IMR-90 (cell line): ENCODE data around the gene GSE1. TPM values are rescaled to one million over a fixed set of nuclear protein-coding genes. Genes with fewer than 3 reads are reported as not detected.

ENCODE experiments used
- ATAC-seq: fragments of 200-7000 bp; cut with Tn5 transposase; 2 replicates; pipeline ENCODE4 v1.9.1; 2020; ENCODE audit warnings: low read depth, mild to moderate bottlenecking, moderate library complexity
- BruUV-seq: library from RNA; stranded (reverse); fragments of 400-500 nt; replicated peaks from 2 replicates; lab custom pipeline; 2021; lab: Mats Ljungman, UMichigan
- CTCF ChIA-PET: fragments of 300-600 bp; formaldehyde crosslinking; extraction: SDS; loops from one replicate; lab custom pipeline; 2021; ENCODE audit warnings: antibody characterized with exemption; lab: Yijun Ruan, JAX
- POLR2A ChIA-PET: fragments of 300-600 bp; sonication (Branson Sonifier 250); formaldehyde crosslinking; loops from one replicate; lab custom pipeline; 2022; ENCODE audit warnings: antibody characterized with exemption; ENCODE audit not compliant: unreplicated experiment; lab: Charles Lee
- DNase-seq: peaks from one replicate; pipeline ENCODE4 v3.0.0; 2013
- H2AFZ ChIP-seq: replicated peaks from 2 replicates; pipeline ENCODE3; 2013; ENCODE audit warnings: low read length, mild to moderate bottlenecking; ENCODE audit not compliant: poor library complexity
- H2AK5ac ChIP-seq: 2 replicates; pipeline ENCODE4 v1.6.1; 2013; ENCODE audit warnings: low read depth, low read length, inconsistent platforms
- H2AK9ac ChIP-seq: replicated peaks from 2 replicates; pipeline ENCODE3; 2013; ENCODE audit warnings: mild to moderate bottlenecking, low read depth, low read length, moderate library complexity; ENCODE audit not compliant: poor library complexity
- H2BK120ac ChIP-seq: 2 replicates; pipeline ENCODE4 v1.6.1; 2013; ENCODE audit warnings: low read depth, low read length, inconsistent platforms
- H2BK15ac ChIP-seq: 3 replicates; pipeline ENCODE4 v1.6.1; 2013; ENCODE audit warnings: low read depth, low read length, inconsistent platforms
- H2BK20ac ChIP-seq: 2 replicates; pipeline ENCODE4 v1.6.1; 2013; ENCODE audit warnings: low read depth, mild to moderate bottlenecking, inconsistent platforms, low read length, moderate library complexity
- H2BK5ac ChIP-seq: 2 replicates; pipeline ENCODE4 v1.6.1; 2013; ENCODE audit warnings: mild to moderate bottlenecking, low read depth, low read length, inconsistent platforms; ENCODE audit not compliant: poor library complexity, severe bottlenecking
- H3K14ac ChIP-seq: replicated peaks from 2 replicates; pipeline ENCODE4 v1.6.1; 2013; ENCODE audit warnings: low read depth, low read length, inconsistent platforms
- H3K18ac ChIP-seq: 2 replicates; pipeline ENCODE4 v1.6.1; 2013; ENCODE audit warnings: low read depth, low read length, control low read depth
- H3K23ac ChIP-seq: 2 replicates; pipeline ENCODE4 v1.6.1; 2013; ENCODE audit warnings: low read depth, low read length, inconsistent platforms
- H3K27ac ChIP-seq: 2 replicates; pipeline ENCODE4 v1.5.1; 2013; ENCODE audit warnings: mild to moderate bottlenecking, control low read depth, low read length; ENCODE audit not compliant: insufficient read depth
- H3K27me3 ChIP-seq: 2 replicates; pipeline ENCODE4 v1.6.1; 2013; ENCODE audit warnings: low read length; ENCODE audit not compliant: control insufficient read depth, insufficient read depth
- H3K36me3 ChIP-seq: 2 replicates; pipeline ENCODE4 v1.6.1; 2013; ENCODE audit warnings: low read length, mixed read lengths; ENCODE audit not compliant: control insufficient read depth, insufficient read depth
- H3K4ac ChIP-seq: 2 replicates; pipeline ENCODE4 v1.6.1; 2013; ENCODE audit warnings: low read depth, low read length, inconsistent platforms
- H3K4me1 ChIP-seq: 2 replicates; pipeline ENCODE4 v1.6.1; 2013; ENCODE audit warnings: low read length, mixed read lengths; ENCODE audit not compliant: control insufficient read depth, insufficient read depth
- H3K4me2 ChIP-seq: 2 replicates; pipeline ENCODE4 v1.6.1; 2013; ENCODE audit warnings: low read depth, mild to moderate bottlenecking, control low read depth, low read length, moderate library complexity
- H3K4me3 ChIP-seq: 2 replicates; pipeline ENCODE4 v1.5.1; 2013; ENCODE audit warnings: low read depth, mild to moderate bottlenecking, control low read depth, low read length, moderate library complexity; ENCODE audit not compliant: insufficient read depth
- H3K56ac ChIP-seq: 2 replicates; pipeline ENCODE4 v1.6.1; 2013; ENCODE audit warnings: low read length, inconsistent platforms; ENCODE audit not compliant: insufficient read depth; ENCODE audit errors: extremely low read depth
- H3K79me1 ChIP-seq, 2 experiments: 2 replicates each; pipeline ENCODE4 v1.6.1; 2013; ENCODE audit warnings: low read length in 2 of 2, inconsistent platforms in 1 of 2, low read depth in 1 of 2
- H3K9ac ChIP-seq: 2 replicates; pipeline ENCODE4 v1.6.1; 2013; ENCODE audit warnings: low read depth, low read length, control low read depth
- H3K9me1 ChIP-seq: 2 replicates; pipeline ENCODE4 v1.6.1; 2013; ENCODE audit warnings: low read length, inconsistent platforms; ENCODE audit not compliant: insufficient read depth
- H3K9me3 ChIP-seq: 2 replicates; pipeline ENCODE4 v1.6.1; 2013; ENCODE audit warnings: low read length; ENCODE audit not compliant: control insufficient read depth, insufficient read depth
- H4K20me1 ChIP-seq: 2 replicates; pipeline ENCODE4 v1.6.1; 2013; ENCODE audit warnings: low read length, inconsistent platforms; ENCODE audit not compliant: insufficient read depth
- H4K5ac ChIP-seq: 2 replicates; pipeline ENCODE4 v1.6.1; 2013; ENCODE audit warnings: mild to moderate bottlenecking, low read depth, low read length, control low read depth
- H4K8ac ChIP-seq, 2 experiments: 2 replicates each; pipeline ENCODE4 v1.6.1; 2013; ENCODE audit warnings: low read depth in 2 of 2, low read length in 2 of 2, control low read depth in 1 of 2, inconsistent platforms in 1 of 2
- H4K91ac ChIP-seq: 2 replicates; pipeline ENCODE4 v1.6.1; 2013; ENCODE audit warnings: low read depth, low read length, inconsistent platforms; ENCODE audit not compliant: insufficient read depth
- BHLHE40 ChIP-seq: fragments of 150-350 bp; IDR thresholded peaks from 2 replicates; pipeline ENCODE4 v1.6.1; 2016; ENCODE audit warnings: mild to moderate bottlenecking, low read depth, low read length
- POLR2A ChIP-seq: IDR thresholded peaks from 2 replicates; pipeline ENCODE4 v1.6.1; 2012; ENCODE audit warnings: mild to moderate bottlenecking, low read depth, low read length
- WGBS, 2 experiments: methylation state at CpG; one replicate each; pipeline versions ENCODE4 v1.1.5 to v1.1.7; 2013; ENCODE audit warnings: missing lambda C conversion rate in 2 of 2; ENCODE audit not compliant: insufficient read length in 1 of 2; ENCODE audit errors: extremely low coverage in 2 of 2; 5-methylcytosine and 5-hydroxymethylcytosine counted together
- dilution Hi-C: fragments of 300-500 bp; cut with HindIII; formaldehyde crosslinking; loops from one replicate; pipeline ENCODE4 v1.14.3; 2018; ENCODE audit warnings: low sequenced_read_pairs; ENCODE audit not compliant: unreplicated experiment
- in situ Hi-C: fragments of 300-500 bp; cut with MboI; formaldehyde crosslinking; loops from 3 replicates; pipeline ENCODE4 v1.14.3; 2019; ENCODE audit warnings: low sequenced_read_pairs, inconsistent platforms, mixed read lengths
- intact Hi-C: fragments of 100-400 bp; cut with micrococcal nuclease; formaldehyde crosslinking; loops from 2 replicates; pipeline ENCODE4 v1.10.0; 2022
- polyA plus RNA-seq, 3 experiments: library from polyadenylated mRNA; depleted of rRNA; stranded (reverse); fragments of >200 nt; gene quantifications; 2 replicates each; pipeline ENCODE4 v1.2.3, GENCODE V29; 2012; ENCODE audit warnings: low replicate concordance in 1 of 3
- total RNA-seq: library from RNA; depleted of rRNA; stranded (reverse); fragments of >200 nt; gene quantifications from 2 replicates; pipeline ENCODE4 v1.2.3, GENCODE V29; 2012

GSE1 gene
- total and polyA plus RNA-seq, 2 of the 4 experiments (the other 2 are of a cell fraction), result 14.9 to 25.5 TPM

- Histone ChIP-seq H4K5ac (no peak overlapping the region), H2BK20ac (no peak overlapping the region), H2BK120ac (no peak overlapping the region), H2BK5ac (no peak overlapping the region), H3K56ac (no peak overlapping the region; the same call in 1 of the 2 replicates), H2AFZ (no peak overlapping the region), H3K14ac (no peak overlapping the region), H2BK15ac (no peak overlapping the region), H3K9me1 (peaks cover 5% of the 10 kb centered on the region), H3K4me2 (no peak overlapping the region), H4K91ac (no peak overlapping the region), H3K27me3 (no peaks in the 10 kb centered on the region), H3K36me3 (peaks cover 2% of the 10 kb centered on the region), H3K4me1 (no peaks in the 10 kb centered on the region), H4K20me1 (no peaks in the 10 kb centered on the region; the same call in 1 of the 2 replicates), H4K8ac (no peak overlapping the region), H3K27ac (no peak overlapping the region), H3K18ac (no peak overlapping the region), H3K79me1 (no peaks in the 10 kb centered on the region), H3K9ac (no peak overlapping the region), H3K4ac (no peak overlapping the region), H3K9me3 (peaks cover 2% of the 10 kb centered on the region; the same call in 1 of the 2 replicates), H2AK5ac (no peak overlapping the region), H3K23ac (no peak overlapping the region), H2AK9ac (no peak overlapping the region), H3K4me3 (no peak overlapping the region)
- in situ Hi-C loops, result no loop called here
- ChIA-PET CTCF (interaction anchor here (1.8 kb wide), 1 partner anchor 10 kb away, joined by 4 read pairs; no protein-coding TSS in a partner anchor), POLR2A (no interaction called here)
- intact Hi-C loops, result no loop called here
- ATAC-seq (no peak), DNase-seq (no peak)
- TF ChIP-seq POLR2A, result no peak
- TF ChIP-seq BHLHE40, result no peak
- WGBS, 2 experiments, result 95% methylated on average over 3 of the region's 20 CpGs; no CpG with 5 or more reads in 1 of the 2 experiments
- BruUV-seq, result no TSS peak
- dilution Hi-C loops, result no loop called here
Measured at GRCh38 chr16:85704900-85705846, 92.1 kb downstream of the GSE1 start.
